Islet of Langerhans (tissue), 1 donor: ENCODE measurements around the gene SLC16A4.
"Not testable (repeated sequence)": the region's sequence is repeated elsewhere in the genome, so short reads cannot be mapped to it uniquely, and the experiment has no call there.

Experiments used
- FAIRE-seq: peaks from one replicate; lab custom pipeline; 2011; peaks lifted over from hg19 to GRCh38; lab: Jason Lieb, UNC

SLC16A4 gene

GRCh38 chr1:110408488-110408887, 17.7 kb upstream of the SLC16A4 start:
- FAIRE-seq: no peak

GRCh38 chr1:110407260-110408210, 16.7 kb upstream of the SLC16A4 start, which contains the start of gene LAMTOR5:
Gene LAMTOR5 (minus strand): TSS chr1:110407694. CDS start chr1:110407620, 74 bp downstream.
- peak; percentile 17 for FAIRE-seq

- FAIRE-seq: not testable (repeated sequence)
Observed at GRCh38 chr1:110406407-110406806, 15.6 kb upstream of the SLC16A4 start.

GRCh38 chr1:110404401-110404800, 13.6 kb upstream of the SLC16A4 start:
- FAIRE-seq: no peak

- no peak for FAIRE-seq
Observed at GRCh38 chr1:110403805-110404204, 13.0 kb upstream of the SLC16A4 start.

- FAIRE-seq: not testable (repeated sequence)
Observed at GRCh38 chr1:110396259-110396958, 5.6 kb upstream of the SLC16A4 start.

GRCh38 chr1:110394493-110394820, 3.6 kb upstream of the SLC16A4 start:
- FAIRE-seq: no peak

- FAIRE-seq: no peak
Observed at GRCh38 chr1:110393691-110394492, 3.1 kb upstream of the SLC16A4 start.

- no peak for FAIRE-seq
Observed at GRCh38 chr1:110393286-110393685, 2.5 kb upstream of the SLC16A4 start.

GRCh38 chr1:110390096-110390495, 730 bp downstream of the SLC16A4 start:
- FAIRE-seq: no peak

- FAIRE-seq: no peak
Observed at GRCh38 chr1:110387048-110387754, 3.6 kb downstream of the SLC16A4 start.

- FAIRE-seq: no peak
Observed at GRCh38 chr1:110385369-110385768, 5.5 kb downstream of the SLC16A4 start.

- no peak for FAIRE-seq
Observed at GRCh38 chr1:110384581-110385321, 6.1 kb downstream of the SLC16A4 start.

- no peak for FAIRE-seq
Observed at GRCh38 chr1:110383251-110383990, 7.4 kb downstream of the SLC16A4 start.

GRCh38 chr1:110380672-110381283, 10.0 kb downstream of the SLC16A4 start:
- no peak for FAIRE-seq

- FAIRE-seq: no peak
Observed at GRCh38 chr1:110375490-110375889, 15.3 kb downstream of the SLC16A4 start.

GRCh38 chr1:110370827-110371226, 20.0 kb downstream of the SLC16A4 start:
- FAIRE-seq: no peak

- FAIRE-seq: no peak
Observed at GRCh38 chr1:110364221-110364620, 26.6 kb downstream of the SLC16A4 start.

- no peak for FAIRE-seq
Observed at GRCh38 chr1:110361856-110362255, 29.0 kb downstream of the SLC16A4 start.

- FAIRE-seq: no peak
Observed at GRCh38 chr1:110360431-110360830, 30.4 kb downstream of the SLC16A4 start.
